B cell (primary cell): ENCODE data around the gene PDZD4. TPM values are rescaled to one million over a fixed set of nuclear protein-coding genes. Genes with fewer than 3 reads are reported as not detected.

Experiments
- ATAC-seq: fragments of 200-7000 bp; cut with Tn5 transposase; one replicate; pipeline ENCODE4 v1.10.0; 2021; ENCODE audit warnings: low read depth, mild to moderate bottlenecking, moderate number of reproducible peaks, moderate library complexity
- CTCF ChIA-PET: fragments of 350-600 bp; sonication (Branson Sonifier 250); formaldehyde crosslinking; loops from one replicate; lab custom pipeline; 2021; ENCODE audit warnings: antibody characterized with exemption, inconsistent platforms; lab: Charles Lee
- POLR2A ChIA-PET: fragments of 350-600 bp; sonication (Branson Sonifier 250); formaldehyde crosslinking; loops from one replicate; lab custom pipeline; 2021; ENCODE audit warnings: antibody characterized with exemption; lab: Charles Lee
- DNase-seq: peaks from one replicate; pipeline ENCODE4 v3.0.0; 2013
- H2AFZ ChIP-seq: 2 replicates; pipeline ENCODE4 v1.6.1; 2012; ENCODE audit warnings: mild to moderate bottlenecking, low read depth, low read length; ENCODE audit not compliant: insufficient read depth, poor library complexity, severe bottlenecking
- H3K27ac ChIP-seq, 2 donors: 1 replicate in 1 of 2; 2 replicates in 1 of 2; pipeline ENCODE4 v1.5.1; 2012 to 2013; ENCODE audit warnings: low read length in 2 of 2, mild to moderate bottlenecking in 2 of 2, moderate library complexity in 1 of 2
- H3K27me3 ChIP-seq, 4 experiments: fragments of 200-600 bp in 1 of 4; sonication (generic) in 1 of 4; replicated peaks in 1 of 4; 1 replicate in 2 of 4; 2 replicates in 2 of 4; pipeline versions ENCODE4 v1.6.1 to v1.7.0; 2013 to 2016; ENCODE audit warnings: low read length in 3 of 4, mild to moderate bottlenecking in 2 of 4, mixed read lengths in 1 of 4, moderate library complexity in 1 of 4; ENCODE audit not compliant: insufficient read depth in 4 of 4, control insufficient read depth in 3 of 4; ENCODE audit errors: control extremely low read depth in 1 of 4
- H3K36me3 ChIP-seq, 2 experiments: replicated peaks in 1 of 2; 1 replicate in 1 of 2; 2 replicates in 1 of 2; pipeline versions ENCODE4 v1.6.1 to v1.7.1; 2013; ENCODE audit warnings: low read length in 1 of 2; ENCODE audit not compliant: insufficient read depth in 2 of 2, control insufficient read depth in 1 of 2; ENCODE audit errors: control extremely low read depth in 1 of 2, extremely low read depth in 1 of 2
- H3K4me1 ChIP-seq, 2 donors: fragments of 200-600 bp in 1 of 2; sonication (generic) in 1 of 2; 1 replicate in 1 of 2; 2 replicates in 1 of 2; pipeline versions ENCODE4 v1.5.1 to v1.6.1; 2013 to 2017; ENCODE audit warnings: low read length in 2 of 2; ENCODE audit not compliant: control insufficient read depth in 2 of 2, insufficient read depth in 2 of 2
- H3K4me2 ChIP-seq: replicated peaks from 2 replicates; pipeline ENCODE3; 2012; ENCODE audit warnings: mild to moderate bottlenecking, low read depth, low read length; ENCODE audit not compliant: poor library complexity, severe bottlenecking
- H3K4me3 ChIP-seq, 5 experiments: fragments of 200-600 bp in 1 of 5; sonication (generic) in 1 of 5; 1 replicate in 3 of 5; 2 replicates in 2 of 5; pipeline versions ENCODE4 v1.5.1 to v1.7.0; 2011 to 2016; ENCODE audit warnings: low read length in 4 of 5, mild to moderate bottlenecking in 4 of 5, low read depth in 2 of 5, control low read depth in 1 of 5, moderate library complexity in 1 of 5; ENCODE audit not compliant: insufficient read depth in 1 of 5; ENCODE audit errors: control extremely low read depth in 1 of 5, extremely low read depth in 1 of 5
- H3K79me2 ChIP-seq: fragments of 200-600 bp; sonication (generic); one replicate; pipeline ENCODE4 v1.6.0; 2016; ENCODE audit warnings: low read length; ENCODE audit not compliant: control insufficient read depth, insufficient read depth
- H3K9ac ChIP-seq: fragments of 200-600 bp; sonication (generic); 2 replicates; pipeline ENCODE4 v1.6.1; 2017; ENCODE audit warnings: mild to moderate bottlenecking, low read length, moderate library complexity
- H3K9me3 ChIP-seq, 3 donors: one replicate each; pipeline versions ENCODE4 v1.6.1 to v1.7.1; 2013; ENCODE audit warnings: low read length in 2 of 3; ENCODE audit not compliant: control insufficient read depth in 2 of 3, insufficient read depth in 1 of 3; ENCODE audit errors: control extremely low read depth in 1 of 3
- H4K20me1 ChIP-seq: 2 replicates; pipeline ENCODE4 v1.6.0; 2012; ENCODE audit warnings: mild to moderate bottlenecking, low read length; ENCODE audit not compliant: insufficient read depth, control insufficient read depth, poor library complexity, severe bottlenecking
- H3K27ac Mint-ChIP-seq: one replicate; pipeline ENCODE4 v1.8.0; 2021; ENCODE audit warnings: mixed read lengths
- H3K27me3 Mint-ChIP-seq: one replicate; pipeline ENCODE4 v1.8.0; 2021; ENCODE audit warnings: mixed read lengths
- H3K4me1 Mint-ChIP-seq: one replicate; pipeline ENCODE4 v1.8.0; 2021; ENCODE audit warnings: mixed read lengths
- H3K4me3 Mint-ChIP-seq: one replicate; pipeline ENCODE4 v1.8.0; 2021; ENCODE audit warnings: mixed read lengths
- H3K9me3 Mint-ChIP-seq: one replicate; pipeline ENCODE4 v1.8.0; 2022; ENCODE audit warnings: mixed read lengths; ENCODE audit not compliant: insufficient read depth
- EZH2 ChIP-seq: IDR thresholded peaks from 2 replicates; pipeline ENCODE4 v1.6.1; 2012; ENCODE audit warnings: borderline replicate concordance, low read depth, mild to moderate bottlenecking, moderate library complexity, low read length; ENCODE audit not compliant: insufficient read depth, poor library complexity, severe bottlenecking
- WGBS: methylation state at CpG from one replicate; pipeline ENCODE4 v1.1.5; 2013; ENCODE audit warnings: missing lambda C conversion rate; ENCODE audit not compliant: insufficient coverage; 5-methylcytosine and 5-hydroxymethylcytosine counted together
- intact Hi-C: fragments of 100-400 bp; cut with micrococcal nuclease; formaldehyde crosslinking; loops from one replicate; pipeline ENCODE4 v1.10.0; 2022
- polyA plus RNA-seq: library from polyadenylated mRNA; depleted of rRNA; stranded (reverse); fragments of >200 nt; gene quantifications from 2 replicates; pipeline ENCODE4 v1.2.3, GENCODE V29; 2012
- total RNA-seq, 2 donors: library from RNA; stranded (reverse); fragments of 120-200 nt in 1 of 2; gene quantifications; 1 replicate in 1 of 2; 2 replicates in 1 of 2; pipeline versions ENCODE4 v1.2.3 to v1.2.4, GENCODE V29; 2013 to 2022
- TF ChIP-seq, protein P1 (sequence below): fragments of 200-600 bp; IDR thresholded peaks from one replicate; pipeline ENCODE4 v1.8.0; 2022; ENCODE audit warnings: antibody characterized with exemption, mild to moderate bottlenecking

The PDZD4 gene
- total and polyA plus RNA-seq, 2 donors (not counting 1 experiment from before 2014, with no cell fraction given) = 0.36 TPM; not detected in 1

DNA sequence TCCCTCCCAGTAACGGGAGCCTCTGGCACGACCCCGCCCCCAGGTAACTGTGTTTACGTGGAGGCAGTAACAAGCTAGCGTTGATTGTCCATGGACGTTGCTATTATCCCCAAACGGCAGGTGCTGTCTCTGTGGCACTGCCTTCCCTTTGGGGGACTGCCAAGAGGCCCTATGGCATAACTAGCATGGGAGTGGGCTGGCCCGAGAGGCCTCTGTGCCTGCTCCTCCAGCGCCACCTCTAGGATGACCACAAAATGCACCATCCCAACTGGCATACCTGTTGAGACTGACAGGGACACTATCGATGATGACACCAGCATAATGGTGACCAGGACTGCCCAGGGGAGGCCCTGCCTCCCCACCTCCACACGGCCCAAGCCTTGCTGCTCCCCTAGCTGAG is 48.0 kb downstream of the PDZD4 start:
- DNase-seq (no peak), ATAC-seq (no peak)
- Mint-ChIP-seq H3K4me1 (peaks cover 4% of the 10 kb centered on the region), H3K27ac (no peak overlapping the region), H3K4me3 (no peak overlapping the region), H3K27me3 (peaks cover 7% of the 10 kb centered on the region), H3K9me3 (no peaks in the 10 kb centered on the region)
- Histone ChIP-seq H2AFZ (no peak overlapping the region), H3K36me3 (peaks cover 0 to 12% of the 10 kb centered on the region in 2 experiments), H3K27ac (no peak overlapping the region), H4K20me1 (no peaks in the 10 kb centered on the region), H3K4me2 (no peak overlapping the region), H3K9ac (no peak overlapping the region), H3K79me2 (no peaks in the 10 kb centered on the region), H3K9me3 (no peaks in the 10 kb centered on the region), H3K4me1 (no peaks in the 10 kb centered on the region), H3K27me3 (no peaks in the 10 kb centered on the region), H3K4me3 (no peak overlapping the region)
- POLR2A ChIA-PET = no interaction called here
- TF ChIP-seq, protein P1, sequence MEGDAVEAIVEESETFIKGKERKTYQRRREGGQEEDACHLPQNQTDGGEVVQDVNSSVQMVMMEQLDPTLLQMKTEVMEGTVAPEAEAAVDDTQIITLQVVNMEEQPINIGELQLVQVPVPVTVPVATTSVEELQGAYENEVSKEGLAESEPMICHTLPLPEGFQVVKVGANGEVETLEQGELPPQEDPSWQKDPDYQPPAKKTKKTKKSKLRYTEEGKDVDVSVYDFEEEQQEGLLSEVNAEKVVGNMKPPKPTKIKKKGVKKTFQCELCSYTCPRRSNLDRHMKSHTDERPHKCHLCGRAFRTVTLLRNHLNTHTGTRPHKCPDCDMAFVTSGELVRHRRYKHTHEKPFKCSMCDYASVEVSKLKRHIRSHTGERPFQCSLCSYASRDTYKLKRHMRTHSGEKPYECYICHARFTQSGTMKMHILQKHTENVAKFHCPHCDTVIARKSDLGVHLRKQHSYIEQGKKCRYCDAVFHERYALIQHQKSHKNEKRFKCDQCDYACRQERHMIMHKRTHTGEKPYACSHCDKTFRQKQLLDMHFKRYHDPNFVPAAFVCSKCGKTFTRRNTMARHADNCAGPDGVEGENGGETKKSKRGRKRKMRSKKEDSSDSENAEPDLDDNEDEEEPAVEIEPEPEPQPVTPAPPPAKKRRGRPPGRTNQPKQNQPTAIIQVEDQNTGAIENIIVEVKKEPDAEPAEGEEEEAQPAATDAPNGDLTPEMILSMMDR = no peak
- TF ChIP-seq EZH2 = no peak
- CTCF ChIA-PET = no interaction called here
- intact Hi-C loops = no loop called here
- 94% methylated on average over 6 of the region's 11 CpGs for WGBS

DNA sequence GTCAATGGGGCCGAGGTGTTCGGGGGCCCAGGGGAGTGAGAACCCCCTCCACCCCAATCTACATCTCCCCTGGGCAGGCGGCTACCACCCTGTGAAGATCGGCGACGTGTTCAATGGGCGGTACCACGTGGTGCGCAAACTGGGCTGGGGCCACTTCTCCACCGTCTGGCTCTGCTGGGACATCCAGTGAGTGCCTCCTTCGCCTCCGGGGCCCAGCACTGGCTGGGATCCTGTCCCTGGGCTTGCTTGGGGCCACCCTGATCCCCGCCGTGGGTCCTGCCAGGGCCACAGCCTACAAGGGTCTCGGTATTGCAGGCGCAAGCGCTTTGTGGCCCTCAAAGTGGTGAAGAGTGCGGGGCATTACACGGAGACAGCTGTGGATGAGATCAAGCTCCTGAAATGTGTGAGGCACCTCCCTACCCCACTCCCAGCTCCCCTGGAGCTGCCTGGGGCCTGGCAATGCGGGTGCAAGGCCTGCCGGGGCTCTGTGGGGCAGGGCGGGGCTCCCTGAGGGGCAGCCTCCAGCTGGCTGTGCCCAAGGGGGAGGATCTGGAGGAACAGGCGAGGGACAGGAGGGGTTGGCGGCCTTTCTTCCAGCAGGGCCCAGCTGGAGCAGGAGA is 48.8 kb downstream of the PDZD4 start:
- Mint-ChIP-seq H3K27ac (no peak overlapping the region), H3K4me3 (no peak overlapping the region), H3K4me1 (peaks cover 4% of the 10 kb centered on the region), H3K9me3 (no peaks in the 10 kb centered on the region), H3K27me3 (peaks cover 7% of the 10 kb centered on the region)
- TF ChIP-seq EZH2 = no peak
- TF ChIP-seq, protein P1 = no peak
- WGBS = 86% methylated on average over 13 of the region's 24 CpGs
- Histone ChIP-seq H3K27me3 (peaks cover 0 to 2% (median 0%) of the 10 kb centered on the region in 4 experiments), H3K36me3 (peaks cover 0 to 10% of the 10 kb centered on the region in 2 experiments), H3K9me3 (no peaks in the 10 kb centered on the region), H4K20me1 (no peaks in the 10 kb centered on the region), H2AFZ (no peak overlapping the region), H3K4me1 (no peaks in the 10 kb centered on the region), H3K27ac (no peak overlapping the region), H3K4me3 (no peak overlapping the region), H3K79me2 (no peaks in the 10 kb centered on the region), H3K4me2 (no peak overlapping the region), H3K9ac (no peak overlapping the region)
- DNase-seq = no peak
- CTCF ChIA-PET = no interaction called here
- ATAC-seq = no peak
- intact Hi-C loops = no loop called here
- POLR2A ChIA-PET = no interaction called here
